Activated T-cell treated with anti-CD3 and anti-CD28 coated beads, Interleukin-2, amount 50 U/mL, for 72 hours (primary cell): Measurements from ENCODE around the gene PSAP. TPM values are rescaled to one million over a fixed set of nuclear protein-coding genes. Genes with fewer than 3 reads are reported as not detected.

Source experiments
- ATAC-seq, 2 donors: fragments of 150-1000 bp; cut with Tn5 transposase; replicated peaks in 1 of 2; 2 replicates each; pipeline ENCODE4 v1.10.0; 2021; ENCODE audit warnings: moderate library complexity in 2 of 2, mild to moderate bottlenecking in 1 of 2
- DNase-seq, 2 donors: peaks; one replicate each; pipeline ENCODE4 v3.0.0; 2021 to 2022; ENCODE audit warnings: mixed read lengths in 1 of 2
- H3K27ac Mint-ChIP-seq: one replicate; pipeline ENCODE4 v1.8.0; 2022; ENCODE audit warnings: mild to moderate bottlenecking, moderate library complexity, mixed read lengths
- H3K27me3 Mint-ChIP-seq: one replicate; pipeline ENCODE4 v1.8.0; 2022; ENCODE audit warnings: low read depth, mixed read lengths
- H3K36me3 Mint-ChIP-seq, 2 donors: one replicate each; pipeline ENCODE4 v1.8.0; 2022; ENCODE audit warnings: mixed read lengths in 2 of 2, mild to moderate bottlenecking in 1 of 2; ENCODE audit not compliant: insufficient read depth in 2 of 2
- H3K4me1 Mint-ChIP-seq: one replicate; pipeline ENCODE4 v1.8.0; 2022; ENCODE audit warnings: low read depth, mixed read lengths
- H3K4me3 Mint-ChIP-seq, 2 donors: one replicate each; pipeline ENCODE4 v1.8.0; 2022; ENCODE audit warnings: mild to moderate bottlenecking in 2 of 2, mixed read lengths in 2 of 2, moderate library complexity in 2 of 2
- H3K9me3 Mint-ChIP-seq, 2 donors: one replicate each; pipeline ENCODE4 v1.8.0; 2022; ENCODE audit warnings: mixed read lengths in 2 of 2
- total RNA-seq, 2 donors: library from RNA; stranded (reverse); gene quantifications; one replicate each; pipeline ENCODE4 v1.2.3, GENCODE V29; 2022

Gene PSAP
- total RNA-seq, 2 donors from 2014 or later: 111 to 139 TPM

DNA sequence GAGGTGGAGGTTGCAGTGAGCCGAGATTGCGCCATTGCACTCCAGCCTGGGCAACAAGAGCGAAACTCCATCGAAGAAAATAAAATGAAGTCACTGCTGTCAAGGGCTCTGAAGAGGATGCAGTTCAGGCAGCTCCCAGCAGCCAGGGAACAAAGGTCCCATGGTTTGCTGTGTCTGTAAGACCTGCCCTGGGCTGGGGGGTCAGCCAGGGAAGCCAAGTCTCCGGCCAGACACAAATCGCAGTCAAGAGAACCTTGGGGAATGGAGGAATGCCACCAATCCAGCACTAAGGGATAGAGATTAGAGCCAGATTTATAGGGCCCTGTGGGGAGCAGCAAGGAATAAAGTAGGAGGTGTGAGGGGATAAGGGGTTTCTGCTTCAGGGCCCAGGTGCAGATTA lies 48.8 kb downstream of the PSAP start:
- Mint-ChIP-seq H3K36me3 (no peaks in the 10 kb centered on the region), H3K27me3 (no peaks in the 10 kb centered on the region), H3K27ac (no peak overlapping the region), H3K9me3 (no peaks in the 10 kb centered on the region), H3K4me1 (peaks cover 8% of the 10 kb centered on the region), H3K4me3 (no peak overlapping the region)
- no peak for DNase-seq
- ATAC-seq: no peak

DNA sequence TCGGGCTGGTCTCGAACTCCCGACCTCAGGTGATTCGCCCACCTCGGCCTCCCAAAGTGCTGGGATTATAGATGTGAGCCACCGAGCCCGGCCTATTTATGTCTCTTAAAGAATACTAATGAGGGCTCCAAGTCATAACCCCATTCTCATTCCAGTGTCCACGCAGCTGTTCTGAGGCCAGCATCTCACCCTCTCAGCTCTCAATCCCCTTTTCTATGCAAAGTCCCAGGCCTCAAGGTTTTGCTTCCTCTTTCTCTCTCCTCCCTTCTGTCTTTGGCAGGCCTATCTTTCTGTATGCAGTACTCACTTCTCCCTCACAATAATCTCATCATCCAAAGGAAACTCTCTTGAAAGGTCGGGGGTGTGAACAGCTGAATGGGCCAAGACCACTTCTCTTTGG lies 49.7 kb downstream of the PSAP start:
- Mint-ChIP-seq H3K4me1 (peaks cover 11% of the 10 kb centered on the region), H3K27me3 (no peaks in the 10 kb centered on the region), H3K27ac (no peak overlapping the region), H3K4me3 (no peak overlapping the region), H3K36me3 (no peaks in the 10 kb centered on the region), H3K9me3 (no peaks in the 10 kb centered on the region)
- no peak for DNase-seq
- ATAC-seq: no peak

DNA sequence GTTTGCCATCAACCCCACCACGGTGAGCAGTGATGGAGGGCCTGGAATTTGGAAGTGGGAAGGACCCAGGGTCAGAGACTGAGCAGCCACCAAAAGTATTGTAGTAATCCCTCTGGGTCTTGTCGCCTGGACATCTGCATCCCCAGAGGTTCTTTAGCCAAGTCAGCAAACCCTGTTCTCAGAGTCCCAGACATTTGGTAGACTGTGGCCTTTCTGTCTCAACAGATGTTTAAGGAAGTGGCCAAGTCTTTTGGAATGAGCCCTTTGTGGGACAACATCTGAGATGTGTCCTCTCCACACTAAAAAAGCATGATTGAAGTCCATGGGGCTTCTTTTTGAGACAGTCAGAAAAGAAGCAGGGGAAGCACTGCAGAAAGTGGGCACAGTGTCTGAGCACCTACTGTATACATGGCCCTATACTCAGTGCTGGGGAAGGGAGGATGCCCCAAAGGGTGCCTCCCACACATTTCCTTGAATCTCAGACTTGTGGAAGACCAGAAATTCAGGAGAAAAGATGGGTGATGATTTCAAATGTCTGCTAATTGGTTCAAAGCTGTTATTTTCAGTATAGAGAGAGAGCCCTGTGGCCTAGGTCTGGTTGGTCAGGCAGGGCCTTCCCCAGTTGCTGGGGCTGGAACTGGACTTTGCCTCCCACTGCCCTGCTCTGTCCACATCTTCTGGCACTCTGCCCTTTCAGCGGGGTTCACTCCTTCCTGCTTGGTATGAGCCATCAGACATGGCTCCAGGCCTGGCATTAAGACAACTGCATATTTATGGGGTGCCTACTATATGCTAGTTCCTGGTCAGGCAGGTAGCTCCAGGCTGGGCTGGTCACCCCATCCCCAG lies 51.2 kb downstream of the PSAP start:
- Mint-ChIP-seq H3K27ac (no peak overlapping the region), H3K27me3 (no peaks in the 10 kb centered on the region), H3K4me1 (peaks cover 11% of the 10 kb centered on the region), H3K4me3 (no peak overlapping the region), H3K9me3 (no peaks in the 10 kb centered on the region), H3K36me3 (no peaks in the 10 kb centered on the region)
- ATAC-seq (no peak), DNase-seq (no peak)

DNA sequence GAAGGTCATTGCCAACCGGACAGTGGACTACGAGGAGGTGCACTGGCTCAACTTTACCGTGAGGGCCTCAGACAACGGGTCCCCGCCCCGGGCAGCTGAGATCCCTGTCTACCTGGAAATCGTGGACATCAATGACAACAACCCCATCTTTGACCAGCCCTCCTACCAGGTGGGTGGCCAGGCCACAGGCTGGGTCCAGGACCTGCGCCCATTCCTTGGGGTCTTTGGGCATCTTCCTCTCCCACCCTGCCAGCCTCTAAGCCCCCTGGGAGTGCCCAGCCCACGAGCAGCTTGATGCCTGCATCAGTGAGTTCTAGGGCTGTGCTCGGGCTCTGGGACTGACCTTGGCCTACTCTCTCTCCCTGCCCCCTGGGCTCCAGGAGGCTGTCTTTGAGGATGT lies 51.9 kb downstream of the PSAP start:
- Mint-ChIP-seq H3K36me3 (no peaks in the 10 kb centered on the region), H3K4me3 (no peak overlapping the region), H3K9me3 (no peaks in the 10 kb centered on the region), H3K4me1 (peaks cover 11% of the 10 kb centered on the region), H3K27me3 (no peaks in the 10 kb centered on the region), H3K27ac (no peak overlapping the region)
- DNase-seq (no peak), ATAC-seq (no peak)

DNA sequence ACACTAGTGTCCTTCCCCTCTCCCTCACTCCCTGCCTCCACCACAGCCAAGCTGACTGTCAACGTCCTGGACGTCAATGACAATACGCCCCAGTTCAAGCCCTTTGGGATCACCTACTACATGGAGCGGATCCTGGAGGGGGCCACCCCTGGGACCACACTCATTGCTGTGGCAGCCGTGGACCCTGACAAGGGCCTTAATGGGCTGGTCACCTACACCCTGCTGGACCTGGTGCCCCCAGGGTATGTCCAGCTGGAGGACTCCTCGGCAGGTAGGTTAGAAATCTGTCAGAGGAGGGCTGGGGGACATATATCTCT lies 52.8 kb downstream of the PSAP start:
- peaks cover 11% of the 10 kb centered on the region for H3K4me1 Mint-ChIP-seq
- no peaks in the 10 kb centered on the region for H3K9me3 Mint-ChIP-seq
- H3K4me3 Mint-ChIP-seq: no peak overlapping the region
- H3K36me3 Mint-ChIP-seq: no peaks in the 10 kb centered on the region
- no peaks in the 10 kb centered on the region for H3K27me3 Mint-ChIP-seq
- H3K27ac Mint-ChIP-seq: no peak overlapping the region
- no peak for DNase-seq
- peak in 1 of 2 donors; percentile 15 for ATAC-seq

DNA sequence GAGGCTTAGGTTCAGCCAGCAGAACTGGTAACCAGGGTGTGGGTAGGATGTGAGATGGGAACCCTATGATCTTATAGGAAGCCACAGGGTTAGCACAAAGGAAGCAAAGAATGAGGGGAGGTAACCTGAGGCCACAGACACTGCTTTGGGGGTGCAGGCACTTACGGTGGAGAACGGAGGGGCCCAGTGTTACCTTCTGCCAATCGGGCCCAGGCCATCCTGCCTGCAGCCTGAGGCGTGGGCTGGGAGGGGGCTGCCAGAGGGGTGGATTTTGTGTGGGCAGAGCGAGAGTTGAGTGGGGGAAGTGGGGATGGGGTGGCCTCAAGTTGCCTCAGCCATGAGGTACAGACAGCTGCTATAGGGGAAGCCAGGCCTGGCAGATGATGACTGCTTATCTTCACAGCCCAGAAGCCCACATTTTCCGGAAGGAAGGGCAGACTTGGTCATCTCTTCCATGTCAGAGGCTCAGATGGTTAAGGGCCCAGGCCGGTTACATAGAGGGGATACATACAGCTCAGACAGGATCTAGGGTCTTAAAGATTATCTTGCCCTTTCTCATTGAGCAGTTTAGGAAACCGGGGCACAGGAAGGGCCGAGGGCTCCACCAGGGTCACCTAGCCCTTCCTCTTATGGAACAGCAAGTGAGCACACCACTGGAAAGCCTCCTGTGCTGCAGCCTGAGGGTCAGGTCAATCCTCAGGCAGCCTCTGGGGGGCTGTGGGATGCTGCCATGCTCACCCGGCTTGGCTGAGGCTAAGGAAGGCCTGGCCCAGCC lies 53.3 kb downstream of the PSAP start:
- DNase-seq: peak in 1 of 2 donors; percentile 27
- Mint-ChIP-seq H3K4me1 (peaks cover 11% of the 10 kb centered on the region), H3K36me3 (no peaks in the 10 kb centered on the region), H3K9me3 (no peaks in the 10 kb centered on the region), H3K27ac (no peak overlapping the region), H3K27me3 (no peaks in the 10 kb centered on the region), H3K4me3 (no peak overlapping the region)
- ATAC-seq: peak; percentile 42 to 73

DNA sequence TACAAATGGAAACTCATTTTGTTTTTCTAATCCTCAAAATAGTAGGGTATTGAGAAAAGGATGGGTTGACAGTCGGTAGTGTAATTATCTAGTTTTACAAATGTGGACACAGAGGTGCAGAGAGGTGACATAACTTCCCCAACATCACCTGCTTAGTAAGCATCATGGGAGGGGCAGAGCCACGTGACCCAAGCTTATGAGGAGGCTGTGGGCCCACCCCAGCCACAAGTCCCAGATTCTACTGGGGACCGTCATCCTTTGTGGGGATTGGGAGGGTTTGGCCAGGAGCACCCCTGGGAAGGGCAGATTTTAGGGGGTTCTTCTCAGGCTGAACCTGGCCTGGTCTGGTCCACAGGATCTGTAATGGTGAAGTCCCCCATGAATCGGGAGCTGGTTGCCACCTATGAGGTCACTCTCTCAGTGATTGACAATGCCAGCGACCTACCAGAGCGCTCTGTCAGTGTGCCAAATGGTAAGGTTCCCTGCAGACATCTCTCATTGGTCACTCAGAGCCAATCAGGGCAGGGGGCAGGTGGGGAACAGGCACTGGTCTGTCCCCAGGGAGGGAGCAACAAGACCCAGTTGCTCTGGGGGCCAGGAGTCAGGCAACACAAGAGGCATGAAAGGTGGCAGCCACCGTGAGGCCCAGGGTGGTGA lies 54.2 kb downstream of the PSAP start:
- H3K27ac Mint-ChIP-seq: no peak overlapping the region
- no peaks in the 10 kb centered on the region for H3K36me3 Mint-ChIP-seq
- peaks cover 11% of the 10 kb centered on the region for H3K4me1 Mint-ChIP-seq
- no peaks in the 10 kb centered on the region for H3K27me3 Mint-ChIP-seq
- H3K9me3 Mint-ChIP-seq: no peaks in the 10 kb centered on the region
- H3K4me3 Mint-ChIP-seq: peak overlapping the region in 1 of 2 donors; percentile 1
- DNase-seq (no peak), ATAC-seq (peak in 1 of 2 donors; percentile 13)

DNA sequence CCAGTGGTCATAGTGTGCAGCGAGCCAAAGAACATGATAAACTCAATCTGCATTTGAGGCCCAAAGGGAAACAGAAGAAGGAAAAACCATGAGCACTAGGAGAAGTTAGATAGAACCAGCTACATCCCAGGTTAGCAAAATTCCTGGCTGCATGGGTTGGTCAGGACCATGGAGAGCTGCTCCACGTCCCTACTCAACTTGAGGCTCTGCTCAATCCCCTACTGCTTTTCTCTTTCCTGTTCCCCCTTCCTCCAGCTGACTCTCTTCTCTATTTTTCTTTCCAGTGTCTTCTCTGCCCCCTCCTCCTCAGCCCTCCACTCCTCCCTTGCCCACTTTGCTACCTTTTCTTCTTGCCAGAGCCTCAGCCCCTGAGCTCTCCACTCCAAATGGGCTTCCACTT lies 55.8 kb downstream of the PSAP start:
- DNase-seq: no peak
- Mint-ChIP-seq H3K4me1 (peaks cover 25% of the 10 kb centered on the region), H3K9me3 (no peaks in the 10 kb centered on the region)

DNA sequence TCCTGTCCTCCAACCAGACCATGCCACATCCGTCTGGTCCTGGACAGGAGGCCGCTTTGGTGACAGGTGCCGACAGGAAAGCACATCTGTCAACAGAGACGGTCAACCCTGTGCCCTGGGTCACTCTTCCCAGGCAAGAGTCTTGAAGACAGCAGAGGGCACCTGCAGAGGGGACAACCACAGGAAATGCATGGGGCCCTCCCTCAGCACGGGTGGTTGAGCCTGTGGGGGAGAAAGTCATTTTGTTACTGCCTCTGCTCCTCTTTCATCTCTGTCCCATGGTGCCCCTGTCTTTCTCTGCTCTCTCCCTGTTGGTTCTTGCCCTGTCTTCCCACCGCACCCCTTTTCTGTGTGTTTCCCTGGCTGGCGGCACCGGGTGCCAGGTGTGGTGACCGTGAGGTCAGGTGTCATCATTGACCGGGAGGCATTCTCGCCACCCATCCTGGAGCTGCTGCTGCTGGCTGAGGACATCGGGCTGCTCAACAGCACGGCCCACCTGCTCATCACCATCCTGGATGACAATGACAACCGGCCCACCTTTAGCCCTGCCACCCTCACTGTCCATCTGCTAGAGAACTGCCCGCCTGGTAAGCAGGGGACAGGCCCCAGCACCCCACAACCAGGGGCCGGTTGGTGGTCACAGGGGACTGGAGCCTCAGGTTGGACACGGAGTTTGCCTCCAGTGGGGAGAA lies 60.2 kb downstream of the PSAP start:
- DNase-seq: peak in 1 of 2 donors; percentile 63
- ATAC-seq: peak; percentile 89 to 96
- no peaks in the 10 kb centered on the region for H3K27me3 Mint-ChIP-seq
- no peaks in the 10 kb centered on the region for H3K9me3 Mint-ChIP-seq
- H3K4me1 Mint-ChIP-seq: peaks cover 15% of the 10 kb centered on the region
- no peak overlapping the region for H3K4me3 Mint-ChIP-seq
- no peak overlapping the region for H3K27ac Mint-ChIP-seq
- H3K36me3 Mint-ChIP-seq: no peaks in the 10 kb centered on the region

More for the DNA sequence above, 55.8 kb downstream of the PSAP start:
- ATAC-seq: no peak
- Mint-ChIP-seq H3K27me3 (no peaks in the 10 kb centered on the region), H3K27ac (no peak overlapping the region), H3K4me3 (no peak overlapping the region), H3K36me3 (no peaks in the 10 kb centered on the region)

DNA sequence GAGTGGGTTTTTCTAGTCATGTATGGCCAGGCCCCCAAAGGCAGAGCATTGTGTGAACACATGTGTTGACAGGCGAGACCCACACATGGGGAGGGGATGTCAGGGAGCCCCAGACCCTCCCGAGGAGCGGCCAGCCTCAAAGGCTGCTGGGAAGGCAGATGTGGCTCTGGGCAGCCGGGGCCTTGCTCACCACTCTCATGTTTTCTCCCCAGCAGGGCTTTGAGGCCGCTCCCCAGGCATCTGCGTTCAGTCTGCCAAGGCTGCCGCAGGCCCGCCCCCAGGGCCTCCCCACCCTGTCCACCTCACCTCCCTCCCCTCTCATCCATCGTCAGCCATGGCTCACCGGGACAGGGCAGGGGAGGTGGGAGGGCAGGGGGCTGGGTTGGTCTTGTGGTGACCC lies 61.2 kb downstream of the PSAP start:
- DNase-seq (no peak), ATAC-seq (no peak)
- H3K4me1 Mint-ChIP-seq: peaks cover 15% of the 10 kb centered on the region
- H3K27me3 Mint-ChIP-seq: no peaks in the 10 kb centered on the region
- H3K36me3 Mint-ChIP-seq: no peaks in the 10 kb centered on the region
- no peaks in the 10 kb centered on the region for H3K9me3 Mint-ChIP-seq
- H3K27ac Mint-ChIP-seq: no peak overlapping the region
- no peak overlapping the region for H3K4me3 Mint-ChIP-seq

DNA sequence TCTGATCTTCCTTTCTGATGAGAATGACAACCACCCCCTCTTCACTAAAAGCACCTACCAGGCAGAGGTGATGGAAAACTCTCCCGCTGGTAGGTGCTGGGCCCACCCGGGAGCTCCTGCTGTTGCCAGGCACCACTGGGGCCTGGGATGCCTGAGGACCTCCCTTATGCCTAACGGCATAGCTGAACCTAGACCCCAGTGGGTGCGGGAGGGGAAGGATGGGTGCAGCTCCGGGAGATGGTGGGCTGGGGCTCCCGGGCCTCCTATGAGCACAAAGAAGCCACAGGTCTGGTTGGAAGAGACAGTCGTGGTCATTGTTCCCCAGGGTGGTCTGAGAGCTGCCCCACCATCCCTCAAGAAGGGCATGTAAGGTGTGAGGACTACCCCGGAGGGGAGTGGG lies 62.1 kb downstream of the PSAP start:
- no peaks in the 10 kb centered on the region for H3K9me3 Mint-ChIP-seq
- peaks cover 15% of the 10 kb centered on the region for H3K4me1 Mint-ChIP-seq
- no peak for ATAC-seq
- H3K27me3 Mint-ChIP-seq: no peaks in the 10 kb centered on the region
- DNase-seq: no peak
- no peaks in the 10 kb centered on the region for H3K36me3 Mint-ChIP-seq
- H3K27ac Mint-ChIP-seq: no peak overlapping the region
- H3K4me3 Mint-ChIP-seq: no peak overlapping the region

DNA sequence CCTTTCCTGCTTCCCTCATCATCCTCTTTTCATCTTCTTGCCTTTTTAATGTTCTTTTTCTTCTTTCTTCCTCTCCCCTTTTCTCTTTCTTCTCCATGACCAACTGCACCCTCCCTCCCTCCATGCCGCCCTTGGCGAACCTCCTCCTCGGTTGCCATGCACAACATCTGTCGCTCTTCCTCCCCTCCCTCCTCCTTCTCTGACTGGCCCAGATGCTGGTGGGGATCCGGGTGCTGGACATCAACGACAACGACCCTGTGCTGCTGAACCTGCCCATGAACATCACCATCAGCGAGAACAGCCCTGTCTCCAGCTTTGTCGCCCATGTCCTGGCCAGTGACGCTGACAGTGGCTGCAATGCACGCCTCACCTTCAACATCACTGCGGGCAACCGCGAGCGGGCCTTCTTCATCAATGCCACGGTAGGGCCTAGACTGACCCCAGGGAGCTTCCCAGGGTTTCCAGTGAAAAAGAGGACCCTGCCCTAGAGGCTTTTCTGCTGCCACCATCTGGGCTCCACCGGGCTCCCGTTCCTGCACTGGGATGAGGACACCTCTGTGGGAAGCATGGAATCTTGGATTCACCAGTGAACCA lies 66.3 kb downstream of the PSAP start:
- ATAC-seq (no peak), DNase-seq (no peak)
- no peaks in the 10 kb centered on the region for H3K27me3 Mint-ChIP-seq
- H3K36me3 Mint-ChIP-seq: no peaks in the 10 kb centered on the region
- H3K9me3 Mint-ChIP-seq: no peaks in the 10 kb centered on the region
- peaks cover 18% of the 10 kb centered on the region for H3K4me1 Mint-ChIP-seq
- H3K27ac Mint-ChIP-seq: no peak overlapping the region
- no peak overlapping the region for H3K4me3 Mint-ChIP-seq
